ENCODE measurements around the gene PPP1R1C. TPM values are rescaled to one million over a fixed set of nuclear protein-coding genes. Genes with fewer than 3 reads are reported as not detected.

PPP1R1C gene
- total RNA-seq, 1 experiment from 2014 or later = 4.0 TPM

GRCh38 chr2:181984060-181984459 is 1.6 kb upstream of the PPP1R1C start:
- no peak overlapping the region for H3K18ac ChIP-seq (ENCODE audit: insufficient read length, low read depth, low read length)
- no peak overlapping the region for H3K4me2 ChIP-seq (ENCODE audit: insufficient read depth, insufficient read length, low read length)
- no peaks in the 10 kb centered on the region for H3K79me1 ChIP-seq (ENCODE audit: insufficient read depth, low read depth, low read length, poor library complexity, severe bottlenecking)
- no peak overlapping the region for H3K4ac ChIP-seq (ENCODE audit: low read depth, low read length)
- no peak overlapping the region for H3K23ac ChIP-seq (ENCODE audit: insufficient read length, low read depth, low read length)
- Mint-ChIP-seq H3K27ac (no peak overlapping the region), H3K4me1 (peaks cover 7 to 10% of the 10 kb centered on the region in 2 experiments; a peak in 2 of 4 replicates), H3K27me3 (ENCODE audit: low read depth) (no peaks in the 10 kb centered on the region), H3K4me3 (no peak overlapping the region), H3K9me3 (no peaks in the 10 kb centered on the region), H3K36me3 (ENCODE audit: insufficient read depth in 1 of 3, low read depth in 3 of 3) (no peaks in the 10 kb centered on the region)
- no peak overlapping the region for H3K27ac ChIP-seq (ENCODE audit: insufficient read length, low read depth, low read length)
- no peaks in the 10 kb centered on the region for H3K23me2 ChIP-seq (ENCODE audit: insufficient read length, low read depth, low read length, poor library complexity, severe bottlenecking)
- no peak overlapping the region for H4K8ac ChIP-seq (replicated peaks; ENCODE audit: insufficient read length, low read depth, low read length)
- TF ChIP-seq CTCF (conservative IDR thresholded peaks at IDR 0.05) = no peak
- no peak overlapping the region for H2AK5ac ChIP-seq (ENCODE audit: insufficient read length, low read length)
- no peak overlapping the region for H2BK120ac ChIP-seq (ENCODE audit: low read depth, low read length, poor library complexity, severe bottlenecking)
- H3T11ph ChIP-seq (ENCODE audit: low read length) = no peak overlapping the region
- no peaks in the 10 kb centered on the region for H3K79me2 ChIP-seq (ENCODE audit: insufficient read depth, low read length)
- H4K91ac ChIP-seq (ENCODE audit: insufficient read length, low read depth, low read length) = no peak overlapping the region
- no peak overlapping the region for H3K14ac ChIP-seq (ENCODE audit: insufficient read depth, low read length)
- no peak overlapping the region for H2BK15ac ChIP-seq (ENCODE audit: low read depth, low read length)
- no peak overlapping the region for H2BK20ac ChIP-seq (ENCODE audit: low read depth, low read length, poor library complexity, severe bottlenecking)
- no peak overlapping the region for H2BK5ac ChIP-seq (ENCODE audit: insufficient read length, low read length)
- no peak for DNase-seq
- no CpG with 5 or more reads among the region's 1 CpG for WGBS (ENCODE audit: extremely low coverage, insufficient read length, low lambda C conversion rate)
- no peak overlapping the region for H2BK12ac ChIP-seq (ENCODE audit: insufficient read length, low read depth, low read length)
- no peak overlapping the region for H3K9ac ChIP-seq (ENCODE audit: extremely low read depth, insufficient read length, low read length)
- no peak overlapping the region for H3K56ac ChIP-seq (ENCODE audit: insufficient read length, low read depth, low read length)
- no peaks in the 10 kb centered on the region for H3K27me3 ChIP-seq (ENCODE audit: insufficient read depth, low read length)
- no peaks in the 10 kb centered on the region for H4K20me1 ChIP-seq (ENCODE audit: control insufficient read depth, insufficient read depth, insufficient read length)
- H3K9me3 ChIP-seq (ENCODE audit: control insufficient read depth, low read depth, low read length) = no peaks in the 10 kb centered on the region
- no peak overlapping the region for H4K5ac ChIP-seq (ENCODE audit: insufficient read length, low read depth, low read length)
- no peaks in the 10 kb centered on the region for H3K4me1 ChIP-seq (ENCODE audit: insufficient read depth, low read length)
- no peak overlapping the region for H2AFZ ChIP-seq (ENCODE audit: low read length)
